ENCODE measurements around the gene RERGL.

Gene RERGL

DNA sequence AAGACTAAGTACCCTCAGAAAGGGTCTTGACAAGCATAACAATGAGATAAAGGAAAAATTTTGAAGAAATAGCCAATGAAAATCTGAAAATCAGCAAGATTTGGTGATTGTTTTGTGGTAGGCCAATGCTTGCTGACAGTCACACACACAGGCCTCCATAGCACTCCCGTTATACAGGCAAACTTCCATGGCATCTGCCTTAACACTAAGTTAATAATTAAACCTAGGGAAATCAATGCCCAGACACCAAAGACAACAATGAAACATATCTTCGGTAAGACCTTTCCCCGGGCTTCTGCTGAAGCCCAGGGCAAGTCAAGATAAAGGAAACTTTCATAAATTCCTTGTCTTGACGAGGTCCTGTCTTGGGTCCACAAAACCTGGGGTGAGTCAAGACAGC, 18.6 kb upstream of the RERGL start:
- H3K4me3 ChIP-seq (ENCODE audit: control insufficient read depth, low read depth, low read length), result no peak overlapping the region
- TF ChIP-seq, protein P1, sequence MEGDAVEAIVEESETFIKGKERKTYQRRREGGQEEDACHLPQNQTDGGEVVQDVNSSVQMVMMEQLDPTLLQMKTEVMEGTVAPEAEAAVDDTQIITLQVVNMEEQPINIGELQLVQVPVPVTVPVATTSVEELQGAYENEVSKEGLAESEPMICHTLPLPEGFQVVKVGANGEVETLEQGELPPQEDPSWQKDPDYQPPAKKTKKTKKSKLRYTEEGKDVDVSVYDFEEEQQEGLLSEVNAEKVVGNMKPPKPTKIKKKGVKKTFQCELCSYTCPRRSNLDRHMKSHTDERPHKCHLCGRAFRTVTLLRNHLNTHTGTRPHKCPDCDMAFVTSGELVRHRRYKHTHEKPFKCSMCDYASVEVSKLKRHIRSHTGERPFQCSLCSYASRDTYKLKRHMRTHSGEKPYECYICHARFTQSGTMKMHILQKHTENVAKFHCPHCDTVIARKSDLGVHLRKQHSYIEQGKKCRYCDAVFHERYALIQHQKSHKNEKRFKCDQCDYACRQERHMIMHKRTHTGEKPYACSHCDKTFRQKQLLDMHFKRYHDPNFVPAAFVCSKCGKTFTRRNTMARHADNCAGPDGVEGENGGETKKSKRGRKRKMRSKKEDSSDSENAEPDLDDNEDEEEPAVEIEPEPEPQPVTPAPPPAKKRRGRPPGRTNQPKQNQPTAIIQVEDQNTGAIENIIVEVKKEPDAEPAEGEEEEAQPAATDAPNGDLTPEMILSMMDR (conservative IDR thresholded peaks at IDR 0.05; ENCODE audit: control insufficient read depth, insufficient read depth, low read depth, low read length), result no peak
- DNase-seq (ENCODE audit: low read depth), result no peak

DNA sequence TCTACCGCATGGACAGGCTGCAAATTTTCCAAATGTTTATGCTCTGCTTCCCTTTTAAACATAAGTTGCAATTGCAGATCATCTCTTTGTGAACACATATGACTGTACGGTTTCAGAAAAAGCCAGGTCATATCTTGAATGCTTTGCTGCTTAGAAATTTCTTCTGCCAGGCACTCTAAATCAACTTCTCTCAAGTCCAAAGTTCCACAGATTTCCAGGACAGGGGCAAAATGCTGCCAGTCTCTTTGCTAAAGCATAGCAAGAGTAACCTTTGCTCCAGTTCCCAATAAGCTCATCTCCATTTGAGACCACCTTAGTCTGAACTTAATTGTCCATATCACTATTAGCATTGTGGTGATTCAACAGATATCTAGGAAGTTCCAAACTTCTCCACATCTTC, 13.6 kb upstream of the RERGL start:
- TF ChIP-seq, protein P1 (conservative IDR thresholded peaks at IDR 0.05; ENCODE audit: control insufficient read depth, insufficient read depth, low read depth, low read length), result no peak
- H3K4me3 ChIP-seq (ENCODE audit: control insufficient read depth, low read depth, low read length), result no peak overlapping the region
- no peak for DNase-seq (ENCODE audit: low read depth)

DNA sequence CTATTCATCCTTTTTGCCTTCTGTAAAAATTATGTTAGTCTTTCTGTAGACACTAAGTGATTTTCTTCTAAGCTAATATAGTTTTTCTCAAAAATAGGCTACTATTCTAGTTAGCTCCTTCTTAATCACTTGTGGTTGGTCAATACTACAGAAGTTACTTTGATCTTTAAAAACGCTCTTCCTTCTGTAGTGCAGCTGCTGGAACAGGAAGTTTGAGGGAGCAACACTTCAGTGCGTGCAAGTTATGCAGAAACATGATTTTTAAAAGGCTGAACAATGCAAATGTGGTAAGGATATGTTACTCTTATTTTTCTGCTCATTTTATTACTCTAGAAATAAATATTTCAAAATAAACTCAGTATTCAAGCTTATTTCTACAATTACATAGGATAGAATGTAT, 11.1 kb upstream of the RERGL start:
- no peak overlapping the region for H3K4me3 ChIP-seq (ENCODE audit: control insufficient read depth, low read depth, low read length)
- TF ChIP-seq, protein P1 (conservative IDR thresholded peaks at IDR 0.05; ENCODE audit: control insufficient read depth, insufficient read depth, low read depth, low read length), result no peak
- no peak for DNase-seq (ENCODE audit: low read depth)

DNA sequence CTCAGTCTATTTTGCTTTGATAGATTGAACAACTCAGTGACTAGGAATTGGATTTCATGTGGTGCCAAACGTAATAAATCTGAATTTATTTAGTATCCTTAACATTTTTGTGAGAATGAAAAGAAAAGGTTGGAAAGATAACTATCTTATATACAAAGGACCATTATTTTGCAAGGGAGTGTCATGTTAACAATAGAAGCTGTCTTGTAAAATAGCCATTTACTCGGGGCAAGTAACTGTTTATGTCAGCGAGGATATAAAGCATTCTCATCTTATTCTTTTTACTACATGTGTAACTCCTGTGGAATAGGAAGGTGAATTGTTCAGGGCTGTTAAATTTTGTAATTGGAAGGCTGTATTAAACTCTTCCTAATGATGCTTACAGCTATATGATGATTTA, 5.9 kb downstream of the RERGL start:
- DNase-seq (ENCODE audit: low read depth), result no peak
- TF ChIP-seq, protein P1 (conservative IDR thresholded peaks at IDR 0.05; ENCODE audit: control insufficient read depth, insufficient read depth, low read depth, low read length), result no peak
- H3K4me3 ChIP-seq (ENCODE audit: control insufficient read depth, low read depth, low read length), result no peak overlapping the region

DNA sequence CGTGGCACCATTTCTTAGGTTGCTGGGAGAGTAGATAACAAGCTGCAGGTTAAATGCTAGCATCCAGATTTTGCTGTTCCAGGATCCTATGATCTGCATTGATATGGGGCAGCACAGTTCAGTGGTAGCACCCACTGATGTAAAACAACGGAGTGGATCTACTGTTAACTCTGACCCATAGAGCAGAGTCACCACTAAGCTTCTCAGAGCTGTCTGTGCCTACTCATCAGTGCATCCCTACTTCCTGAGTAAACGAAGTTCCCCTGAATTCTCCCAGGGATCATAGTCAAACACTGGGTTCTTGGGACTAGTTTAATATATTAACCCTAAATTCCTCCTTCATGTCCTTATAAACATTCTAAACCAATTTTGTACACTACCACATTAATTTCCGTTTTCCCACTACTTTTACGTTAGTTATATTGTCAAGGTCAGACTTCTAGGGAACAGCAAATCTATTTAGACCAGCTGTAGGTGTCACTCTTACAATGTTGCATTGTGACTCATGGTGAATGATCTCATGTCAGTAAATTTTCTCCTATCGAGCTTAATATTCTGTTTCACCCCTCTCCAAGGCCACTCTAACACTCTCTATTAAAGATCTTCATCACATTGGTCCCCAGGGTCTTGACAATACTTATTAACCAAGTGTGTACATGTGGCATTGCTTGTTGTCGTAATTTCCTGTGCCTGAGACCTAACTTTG, 10.3 kb downstream of the RERGL start:
- H3K4me3 ChIP-seq (ENCODE audit: control insufficient read depth, low read depth, low read length), result no peak overlapping the region
- TF ChIP-seq, protein P1 (conservative IDR thresholded peaks at IDR 0.05; ENCODE audit: control insufficient read depth, insufficient read depth, low read depth, low read length), result no peak
- DNase-seq (ENCODE audit: low read depth), result no peak

DNA sequence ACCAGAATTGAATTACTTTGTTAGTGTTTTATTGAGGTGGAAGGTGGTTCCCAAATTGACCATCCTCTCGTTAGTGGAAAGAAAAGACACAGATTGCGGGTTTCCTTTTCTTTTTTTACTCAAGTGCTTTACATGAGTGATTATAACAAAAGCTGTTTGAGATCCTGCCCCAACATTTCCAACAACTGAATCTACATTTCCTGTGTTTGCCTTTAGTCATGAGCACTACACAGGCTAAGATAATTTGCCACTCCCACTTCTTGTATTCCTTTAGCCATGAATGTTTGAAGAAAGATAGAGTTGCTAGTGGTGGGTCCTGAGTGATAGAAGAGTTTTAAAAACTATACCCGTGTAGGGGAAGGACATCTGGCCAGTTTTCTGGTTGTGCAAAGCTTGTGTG, 16.0 kb downstream of the RERGL start:
- TF ChIP-seq, protein P1 (conservative IDR thresholded peaks at IDR 0.05; ENCODE audit: control insufficient read depth, insufficient read depth, low read depth, low read length), result no peak
- no peak for DNase-seq (ENCODE audit: low read depth)
- no peak overlapping the region for H3K4me3 ChIP-seq (ENCODE audit: control insufficient read depth, low read depth, low read length)

DNA sequence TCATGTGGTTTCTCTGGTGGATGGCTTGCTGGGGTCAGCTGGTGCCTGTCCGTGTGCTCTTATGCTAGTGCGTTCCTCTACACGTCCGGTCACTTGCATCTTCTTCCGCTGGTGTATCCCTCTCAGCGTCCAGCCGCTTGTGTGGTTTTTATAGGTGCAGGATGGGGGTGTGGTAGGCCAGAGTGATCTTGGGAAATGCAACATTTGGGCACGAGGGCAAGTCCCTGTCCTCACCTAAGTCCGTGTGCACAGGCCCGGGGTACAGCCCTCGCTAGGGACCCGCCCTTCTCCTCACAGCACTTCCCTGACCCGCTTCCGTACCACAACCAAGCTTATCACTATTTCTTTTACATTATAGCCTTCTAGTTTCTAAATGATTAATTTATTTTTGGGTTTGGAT, 17.3 kb downstream of the RERGL start:
- DNase-seq (ENCODE audit: low read depth), result no peak
- TF ChIP-seq, protein P1 (conservative IDR thresholded peaks at IDR 0.05; ENCODE audit: control insufficient read depth, insufficient read depth, low read depth, low read length), result no peak
- no peak overlapping the region for H3K4me3 ChIP-seq (ENCODE audit: control insufficient read depth, low read depth, low read length)

Measured in fibroblast of mammary gland (primary cell).